ENCODE data around the gene MSL1. TPM values are rescaled to one million over a fixed set of nuclear protein-coding genes. Genes with fewer than 3 reads are reported as not detected.

MSL1 gene
- total RNA-seq, 1 experiment from 2014 or later = 59.8 TPM

Small RNA genes lying within 50 kb of the gene (microRNA-seq; reads per million reads assigned to microRNA genes)
- 2.4 reads per million, percentile 18 among the genes with 10 or more reads in this experiment for gene MIR6866

Other genes with a start within 250 kb of the MSL1 start
- gene GSDMB, start 203.3 kb upstream of the MSL1 start, total RNA-seq (2022) = 1.4 and 5.0 TPM in 2 replicates
- gene ORMDL3, start 194.4 kb upstream of the MSL1 start, total RNA-seq (2022) = 14.7 and 17.0 TPM in 2 replicates
- not detected in 2 replicates for gene LRRC3C, start 194.2 kb upstream of the MSL1 start, total RNA-seq (2022)
- gene GSDMA, start 159.0 kb upstream of the MSL1 start, total RNA-seq (2022) = 0.61 and 0.77 TPM in 2 replicates
- gene PSMD3, start 141.2 kb upstream of the MSL1 start, total RNA-seq (2022) = 74.2 and 95.3 TPM in 2 replicates
- gene CSF3, start 106.5 kb upstream of the MSL1 start, total RNA-seq (2022) = 9.6 and 17.1 TPM in 2 replicates
- 66.6 and 88.5 TPM in 2 replicates for gene MED24, start 67.6 kb upstream of the MSL1 start, total RNA-seq (2022)
- 5.5 and 6.4 TPM in 2 replicates for gene THRA, start 59.0 kb upstream of the MSL1 start, total RNA-seq (2022)
- 7.5 and 8.8 TPM in 2 replicates for gene NR1D1, start 21.4 kb upstream of the MSL1 start, total RNA-seq (2022)
- gene CASC3, start 18.6 kb downstream of the MSL1 start, total RNA-seq (2022) = 73.5 and 78.3 TPM in 2 replicates
- gene RAPGEFL1, start 55.5 kb downstream of the MSL1 start, total RNA-seq (2022) = 4.9 and 5.6 TPM in 2 replicates
- gene WIPF2, start 97.3 kb downstream of the MSL1 start, total RNA-seq (2022) = 31.9 and 32.8 TPM in 2 replicates
- gene CDC6, start 165.9 kb downstream of the MSL1 start, total RNA-seq (2022) = 70.0 and 96.8 TPM in 2 replicates
- 12.2 and 12.6 TPM in 2 replicates for gene RARA, start 187.2 kb downstream of the MSL1 start, total RNA-seq (2022)
- not detected in 2 replicates for gene GJD3, start 242.8 kb downstream of the MSL1 start, total RNA-seq (2022)

Data from MCF 10A (cell line).